NCI-H1092 treated with DMSO at 0.1 percent for 48 hours (cell line): ENCODE results near the gene DUSP9.
"Not testable (repeated sequence)": the region's sequence is repeated elsewhere in the genome, so short reads cannot be mapped to it uniquely, and the experiment has no call there.

Source experiments
- DNase-seq: peaks from one replicate; lab custom pipeline; 2025; lab: John Stamatoyannopoulos, UW

The DUSP9 gene

GRCh38 chrX:153691032-153691827, 44.2 kb downstream of the DUSP9 start:
- not testable (repeated sequence) for DNase-seq

GRCh38 chrX:153692003-153692402, 45.0 kb downstream of the DUSP9 start:
- no peak for DNase-seq

- no peak for DNase-seq
These were observed 45.7 kb downstream of the DUSP9 start for GRCh38 chrX:153692611-153693156.

DNA sequence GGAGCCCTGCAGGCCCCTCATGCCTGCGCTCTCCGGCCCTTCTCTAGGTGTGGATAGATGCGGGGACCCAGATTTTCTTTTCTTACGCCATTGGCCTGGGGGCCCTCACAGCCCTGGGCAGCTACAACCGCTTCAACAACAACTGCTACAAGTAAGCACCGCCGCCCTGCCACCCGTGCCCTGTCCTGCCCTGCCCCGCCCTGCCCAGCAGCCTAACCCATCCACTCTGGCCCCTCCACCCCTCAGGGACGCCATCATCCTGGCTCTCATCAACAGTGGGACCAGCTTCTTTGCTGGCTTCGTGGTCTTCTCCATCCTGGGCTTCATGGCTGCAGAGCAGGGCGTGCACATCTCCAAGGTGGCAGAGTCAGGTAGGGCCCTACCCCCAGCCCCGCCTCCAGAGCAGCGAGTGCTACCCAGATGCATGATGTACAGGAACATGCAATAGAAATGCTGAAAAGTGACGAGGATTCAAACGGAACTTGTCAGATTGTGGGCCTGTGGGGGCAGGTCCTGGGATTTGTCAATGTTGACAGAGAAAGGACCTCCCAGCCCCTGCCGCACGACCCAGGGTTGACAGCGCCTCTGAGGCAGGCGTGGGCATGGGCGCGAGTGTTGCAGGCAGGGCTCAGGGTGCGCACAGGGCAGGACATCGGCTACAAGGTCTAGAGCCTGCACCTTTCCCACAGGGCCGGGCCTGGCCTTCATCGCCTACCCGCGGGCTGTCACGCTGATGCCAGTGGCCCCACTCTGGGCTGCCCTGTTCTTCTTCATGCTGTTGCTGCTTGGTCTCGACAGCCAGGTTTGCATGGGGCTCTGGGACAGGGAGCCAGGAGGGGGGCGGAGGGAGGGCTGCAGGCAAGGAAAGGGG, 46.4 kb downstream of the DUSP9 start:
- DNase-seq: no peak

DNA sequence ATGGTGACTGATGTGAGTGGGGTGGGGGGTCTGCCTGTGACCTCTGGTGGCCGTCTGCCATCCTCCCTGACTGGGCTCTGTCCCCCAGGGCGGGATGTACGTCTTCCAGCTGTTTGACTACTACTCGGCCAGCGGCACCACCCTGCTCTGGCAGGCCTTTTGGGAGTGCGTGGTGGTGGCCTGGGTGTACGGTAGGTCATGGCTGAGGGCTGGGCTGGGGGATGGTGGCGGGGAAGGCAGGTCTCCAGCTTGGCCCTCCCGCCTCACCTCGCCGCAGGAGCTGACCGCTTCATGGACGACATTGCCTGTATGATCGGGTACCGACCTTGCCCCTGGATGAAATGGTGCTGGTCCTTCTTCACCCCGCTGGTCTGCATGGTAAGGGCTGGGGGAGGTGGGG, 47.3 kb downstream of the DUSP9 start:
- not testable (repeated sequence) for DNase-seq

GRCh38 chrX:153694687-153695270, 47.8 kb downstream of the DUSP9 start:
- DNase-seq: no peak

DNA sequence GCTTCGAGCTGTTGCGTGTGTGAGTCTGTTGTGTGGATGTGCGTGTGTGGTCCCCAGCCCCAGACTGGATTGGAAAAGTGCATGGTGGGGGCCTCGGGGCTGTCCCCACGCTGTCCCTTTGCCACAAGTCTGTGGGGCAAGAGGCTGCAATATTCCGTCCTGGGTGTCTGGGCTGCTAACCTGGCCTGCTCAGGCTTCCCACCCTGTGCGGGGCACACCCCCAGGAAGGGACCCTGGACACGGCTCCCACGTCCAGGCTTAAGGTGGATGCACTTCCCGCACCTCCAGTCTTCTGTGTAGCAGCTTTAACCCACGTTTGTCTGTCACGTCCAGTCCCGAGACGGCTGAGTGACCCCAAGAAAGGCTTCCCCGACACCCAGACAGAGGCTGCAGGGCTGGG, 49.1 kb downstream of the DUSP9 start:
- DNase-seq: no peak

DNA sequence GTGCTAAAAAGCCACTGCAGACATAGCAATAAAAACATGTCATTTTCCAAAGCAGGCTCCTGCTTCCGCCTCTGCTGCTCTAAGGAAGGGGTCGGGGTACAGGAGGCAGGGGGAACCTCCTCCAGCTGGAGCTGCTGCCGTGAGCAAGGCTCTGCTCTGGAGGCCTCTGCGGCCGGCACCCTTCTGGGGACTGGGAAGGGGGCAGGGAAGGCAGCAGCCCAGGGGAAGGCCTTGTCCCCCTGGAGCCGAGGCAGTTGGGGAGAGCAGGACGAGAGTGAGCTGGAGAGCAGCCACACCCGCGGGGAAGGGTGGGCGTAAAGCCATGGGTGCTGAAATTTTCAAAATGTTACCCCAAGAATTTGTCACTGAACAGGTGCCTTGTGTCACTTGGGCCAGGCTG, 49.5 kb downstream of the DUSP9 start:
- DNase-seq: not testable (repeated sequence)

DNA sequence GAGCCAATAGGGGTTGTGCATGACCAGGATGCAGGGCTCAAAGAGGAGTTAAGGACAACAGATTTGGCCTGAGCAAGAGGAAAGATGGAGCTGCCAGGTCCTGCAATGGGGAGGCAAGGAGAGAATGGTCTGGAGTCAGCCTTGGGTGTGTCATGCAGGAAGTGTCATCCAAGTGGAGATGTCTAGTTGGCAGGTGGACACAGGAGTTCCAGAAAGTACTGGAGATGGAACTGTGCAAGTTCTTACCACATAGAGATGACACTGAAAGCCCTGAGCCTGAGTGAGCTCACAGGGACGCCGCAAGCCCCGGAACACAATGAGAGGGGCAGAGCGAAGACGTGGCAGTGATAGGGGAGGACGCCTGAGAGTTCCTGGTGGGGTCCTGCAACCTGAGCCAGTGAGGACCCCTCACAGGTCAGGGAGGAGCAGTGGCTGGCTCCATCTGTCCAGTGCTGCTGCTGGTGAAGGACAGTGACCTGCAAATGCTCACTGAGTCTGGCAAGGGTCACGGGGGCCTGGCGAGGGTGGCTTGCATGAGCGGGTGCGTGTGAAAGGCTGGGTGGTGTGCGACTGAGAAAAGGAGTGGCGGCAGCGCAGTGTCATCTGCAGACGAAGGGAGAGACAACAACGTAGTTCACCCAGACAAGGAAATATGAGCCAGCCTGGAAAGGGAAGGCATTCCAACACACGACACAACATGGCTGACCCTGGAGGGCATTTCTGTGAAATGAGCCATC, 50.2 kb downstream of the DUSP9 start:
- not testable (repeated sequence) for DNase-seq

DNA sequence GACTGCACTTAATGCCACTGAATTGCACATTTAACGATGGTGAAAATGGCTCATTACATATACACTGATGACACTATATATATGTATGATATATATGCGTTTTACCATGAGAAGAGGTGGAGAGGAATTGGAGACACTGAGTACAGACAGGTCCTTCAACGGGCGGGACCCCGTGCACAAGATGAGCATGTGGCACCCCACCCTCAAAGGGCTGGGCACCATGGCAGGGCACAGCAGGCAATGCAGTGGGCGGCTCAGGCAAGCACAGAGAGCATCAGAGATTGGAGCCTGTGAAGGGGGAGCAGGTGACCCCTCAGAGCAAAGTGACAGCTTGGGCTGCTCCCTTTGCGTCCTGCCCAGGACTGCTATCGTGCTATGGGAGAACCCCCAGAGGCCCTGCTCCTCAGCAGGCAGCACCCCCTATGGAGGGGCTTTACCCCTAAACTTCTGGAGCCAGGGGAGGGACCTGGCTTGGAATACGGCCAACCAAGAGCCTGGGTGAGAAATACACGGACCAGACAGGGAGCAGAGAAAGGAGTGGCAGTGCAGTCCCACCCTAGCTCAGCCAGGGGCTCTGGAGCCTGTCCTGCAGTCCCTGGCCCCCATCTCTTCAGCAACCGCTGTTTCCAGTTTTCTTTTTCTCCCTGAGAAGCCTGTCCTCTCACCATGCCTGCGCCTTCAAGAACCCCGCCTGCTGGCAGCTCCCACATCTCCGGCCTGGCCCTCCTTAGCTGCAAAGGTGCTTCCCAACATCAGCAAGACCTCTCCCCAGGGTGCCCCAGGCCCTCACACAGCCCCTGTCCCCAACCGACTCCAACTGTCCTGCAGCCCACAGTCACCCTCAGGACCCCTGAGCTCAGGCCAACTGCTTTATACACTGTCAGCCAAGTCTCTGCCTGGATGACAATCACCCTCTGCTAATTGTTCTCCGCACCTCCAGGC, 51.2 kb downstream of the DUSP9 start:
- no peak for DNase-seq

DNA sequence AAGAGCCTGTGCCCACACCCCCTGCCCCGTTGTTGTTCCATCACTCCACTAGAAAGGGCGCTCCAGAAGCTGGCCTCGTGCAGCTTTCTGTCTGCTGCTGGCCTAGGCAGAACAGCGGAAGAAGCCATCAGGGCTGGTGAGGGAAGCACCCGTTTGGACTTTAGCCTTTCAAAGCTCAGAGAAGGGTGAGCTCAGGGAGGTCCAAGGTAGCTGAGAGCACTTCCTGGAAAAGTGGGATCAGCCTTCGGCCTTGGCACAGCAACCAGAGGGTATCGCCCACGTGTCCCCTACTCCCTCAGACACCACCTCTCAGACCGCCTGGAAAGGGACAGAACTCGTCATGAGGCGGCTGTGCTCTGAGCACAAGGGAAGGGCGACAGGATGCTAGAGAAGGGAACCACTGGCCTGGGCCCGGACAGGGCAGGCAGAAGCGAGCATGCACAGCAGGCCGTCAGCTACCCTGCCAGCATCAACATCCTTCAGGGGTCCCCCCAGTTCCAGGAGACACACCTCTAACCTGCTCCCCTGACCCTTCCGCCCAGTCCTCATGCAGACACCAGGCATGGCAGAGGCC, 52.3 kb downstream of the DUSP9 start:
- not testable (repeated sequence) for DNase-seq

GRCh38 chrX:153699784-153700371, 52.9 kb downstream of the DUSP9 start:
- not testable (repeated sequence) for DNase-seq

- no peak for DNase-seq
These were observed 53.5 kb downstream of the DUSP9 start for GRCh38 chrX:153700376-153700945.
